ENCODE measurements around the gene RAVER1. TPM values are rescaled to one million over a fixed set of nuclear protein-coding genes. Genes with fewer than 3 reads are reported as not detected.
"Not testable (repeated sequence)": the region's sequence is repeated elsewhere in the genome, so short reads cannot be mapped to it uniquely, and the experiment has no call there.

The RAVER1 gene
- total RNA-seq, 4 donors from 2014 or later, result 18.3 to 52.0 (median 39.1) TPM

- Histone ChIP-seq H3K9me3 (no peaks in the 10 kb centered on the region), H3K27ac (no peak overlapping the region), H3K4me3 (replicated peaks in 1 of 3) (no peak overlapping the region), H3K27me3 (no peaks in the 10 kb centered on the region), H3K4me1 (peaks cover 0 to 3% of the 10 kb centered on the region in 2 donors), H3K36me3 (no peaks in the 10 kb centered on the region)
- TF ChIP-seq CTCF (IDR thresholded peaks at IDR 0.05) (no peak), POLR2A (IDR thresholded peaks at IDR 0.05) (no peak)
- WGBS, 2 donors, result 89% methylated on average over 5 of the region's 5 CpGs
- intact Hi-C loops (cut with DNase I), result loop anchor here (5.0 kb wide), 1 partner anchor 37 kb away; no protein-coding TSS in a partner anchor
- DNase-seq, result no peak
These were observed 6.6 kb upstream of the RAVER1 start for GRCh38 chr19:10339977-10340376.

GRCh38 chr19:10339380-10339960 lies 6.1 kb upstream of the RAVER1 start, which contains the start of gene ICAM3:
ICAM3 (minus strand) TSS chr19:10339624; CDS start chr19:10339614, 10 bp downstream.
- H3K27ac ChIP-seq, result no peak within 1 kb of the TSS
- TF ChIP-seq CTCF (IDR thresholded peaks at IDR 0.05) (no peak), POLR2A (IDR thresholded peaks at IDR 0.05) (no peak)
- 68 to 75% methylated on average over 14 of the region's 14 CpGs for WGBS, 2 donors

GRCh38 chr19:10338940-10339339 lies 5.6 kb upstream of the RAVER1 start:
- Histone ChIP-seq H3K9me3 (no peaks in the 10 kb centered on the region), H3K27ac (no peak overlapping the region), H3K4me3 (replicated peaks in 1 of 3) (no peak overlapping the region), H3K4me1 (peaks cover 4 to 10% of the 10 kb centered on the region in 2 donors), H3K27me3 (no peaks in the 10 kb centered on the region), H3K36me3 (no peaks in the 10 kb centered on the region)
- 84 to 86% methylated on average over 6 of the region's 6 CpGs for WGBS, 2 donors
- no peak for TF ChIP-seq CTCF (IDR thresholded peaks at IDR 0.05)
- no peak for TF ChIP-seq POLR2A (IDR thresholded peaks at IDR 0.05)
- intact Hi-C loops (cut with DNase I), result loop anchor here (5.0 kb wide), 1 partner anchor 38 kb away; no protein-coding TSS in a partner anchor
- no peak for DNase-seq

More at GRCh38 chr19:10339380-10339960, 6.1 kb upstream of the RAVER1 start, which contains the start of gene ICAM3:
- no peak within 1 kb of the TSS for H3K4me3 ChIP-seq (replicated peaks in 1 of 3)
- H3K9me3 ChIP-seq, result no peaks in the 10 kb centered on the region
- no peaks in the 10 kb centered on the region for H3K27me3 ChIP-seq
- intact Hi-C loops (cut with DNase I), result loop anchor here (5.0 kb wide), 1 partner anchor 38 kb away; no protein-coding TSS in a partner anchor
- peaks cover 0 to 5% of the 10 kb centered on the region in 2 donors for H3K4me1 ChIP-seq
- no peaks in the 10 kb centered on the region for H3K36me3 ChIP-seq
- DNase-seq, result no peak

GRCh38 chr19:10336725-10337124 lies 3.4 kb upstream of the RAVER1 start:
- H3K27ac ChIP-seq, result not testable (repeated sequence)
- 93 to 96% methylated on average over 9 of the region's 9 CpGs for WGBS, 2 donors
- intact Hi-C loops (cut with DNase I), result loop anchor here (5.0 kb wide), 1 partner anchor 41 kb away; no protein-coding TSS in a partner anchor

GRCh38 chr19:10335352-10335985 lies 2.1 kb upstream of the RAVER1 start:
- H3K4me3 ChIP-seq (replicated peaks in 1 of 3), result peak overlapping the region in 1 of 3 donors; percentile 75
- H3K4me1 ChIP-seq, result peaks cover 11 to 24% of the 10 kb centered on the region in 2 donors
- 46 to 64% methylated on average over 5 to 9 of the region's 26 CpGs for WGBS, 2 donors
- no peaks in the 10 kb centered on the region for H3K9me3 ChIP-seq
- no peak overlapping the region for H3K27ac ChIP-seq
- peaks cover 0 to 2% of the 10 kb centered on the region in 2 donors for H3K36me3 ChIP-seq
- no peak for TF ChIP-seq CTCF (IDR thresholded peaks at IDR 0.05)
- TF ChIP-seq POLR2A (IDR thresholded peaks at IDR 0.05), result no peak
- H3K27me3 ChIP-seq, result no peaks in the 10 kb centered on the region
- intact Hi-C loops (cut with DNase I), result loop anchor here (5.0 kb wide), 1 partner anchor 42 kb away; no protein-coding TSS in a partner anchor
- DNase-seq, result peak; percentile 37 to 41

More at GRCh38 chr19:10336725-10337124, 3.4 kb upstream of the RAVER1 start:
- peaks cover 11 to 23% of the 10 kb centered on the region in 2 donors for H3K4me1 ChIP-seq
- H3K4me3 ChIP-seq (replicated peaks in 1 of 3); H3K9me3 ChIP-seq; H3K27me3 ChIP-seq; H3K36me3 ChIP-seq; DNase-seq: not testable (repeated sequence)

Data from thyroid gland (tissue), 4 donors.